Duodenal mucosa (tissue), 2 donors: ENCODE data around the gene COG2.
"Not testable (repeated sequence)": the region's sequence is repeated elsewhere in the genome, so short reads cannot be mapped to it uniquely, and the experiment has no call there.

Experiments used
- H3K27ac ChIP-seq: one replicate; pipeline ENCODE4 v1.7.0; 2013; ENCODE audit warnings: low read depth, low read length
- H3K27me3 ChIP-seq, 2 donors: one replicate each; pipeline ENCODE4 v1.7.0; 2013; ENCODE audit warnings: low read length in 2 of 2, control low read depth in 1 of 2; ENCODE audit not compliant: insufficient read depth in 2 of 2, control insufficient read depth in 1 of 2
- H3K36me3 ChIP-seq, 2 donors: one replicate each; pipeline ENCODE4 v1.7.0; 2013; ENCODE audit warnings: low read length in 2 of 2, control low read depth in 1 of 2; ENCODE audit not compliant: insufficient read depth in 2 of 2, control insufficient read depth in 1 of 2
- H3K4me1 ChIP-seq, 2 donors: one replicate each; pipeline ENCODE4 v1.7.0; 2013; ENCODE audit warnings: low read length in 2 of 2, control low read depth in 1 of 2; ENCODE audit not compliant: insufficient read depth in 2 of 2, control insufficient read depth in 1 of 2
- H3K4me3 ChIP-seq, 2 donors: one replicate each; pipeline ENCODE4 v1.7.0; 2013; ENCODE audit warnings: low read length in 2 of 2, low read depth in 1 of 2
- H3K9ac ChIP-seq, 2 donors: one replicate each; pipeline ENCODE4 v1.7.0; 2013; ENCODE audit warnings: low read length in 2 of 2, low read depth in 1 of 2
- H3K9me3 ChIP-seq, 2 donors: one replicate each; pipeline ENCODE4 v1.7.0; 2013; ENCODE audit warnings: low read length in 2 of 2, control low read depth in 1 of 2; ENCODE audit not compliant: control insufficient read depth in 1 of 2

The COG2 gene

DNA sequence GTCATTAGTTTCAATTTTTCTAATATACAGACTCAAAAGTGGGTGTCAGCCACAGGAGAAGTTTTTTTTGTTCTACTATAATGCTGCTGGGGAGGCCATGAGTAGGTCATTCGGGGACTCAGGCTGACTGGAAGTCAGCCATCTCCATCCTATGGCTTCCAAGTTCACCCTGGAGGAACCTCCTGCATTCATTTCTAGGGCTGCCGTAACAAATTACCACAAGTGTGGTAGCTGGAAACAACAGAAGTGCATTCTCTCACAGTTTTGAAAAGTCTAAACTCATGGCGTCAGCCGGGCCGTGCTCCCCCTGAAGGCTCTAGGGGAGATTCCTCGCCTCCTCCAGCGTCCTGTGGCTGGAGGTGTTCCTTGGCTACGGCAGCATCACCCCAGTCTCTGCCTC, 53.9 kb downstream of the COG2 start:
- H3K4me1 ChIP-seq: no peaks in the 10 kb centered on the region
- H3K36me3 ChIP-seq: peaks cover 16 to 29% of the 10 kb centered on the region in 2 donors
- no peak overlapping the region for H3K27ac ChIP-seq
- H3K4me3 ChIP-seq: no peak overlapping the region
- no peaks in the 10 kb centered on the region for H3K9me3 ChIP-seq
- H3K9ac ChIP-seq: no peak overlapping the region
- H3K27me3 ChIP-seq: no peaks in the 10 kb centered on the region

DNA sequence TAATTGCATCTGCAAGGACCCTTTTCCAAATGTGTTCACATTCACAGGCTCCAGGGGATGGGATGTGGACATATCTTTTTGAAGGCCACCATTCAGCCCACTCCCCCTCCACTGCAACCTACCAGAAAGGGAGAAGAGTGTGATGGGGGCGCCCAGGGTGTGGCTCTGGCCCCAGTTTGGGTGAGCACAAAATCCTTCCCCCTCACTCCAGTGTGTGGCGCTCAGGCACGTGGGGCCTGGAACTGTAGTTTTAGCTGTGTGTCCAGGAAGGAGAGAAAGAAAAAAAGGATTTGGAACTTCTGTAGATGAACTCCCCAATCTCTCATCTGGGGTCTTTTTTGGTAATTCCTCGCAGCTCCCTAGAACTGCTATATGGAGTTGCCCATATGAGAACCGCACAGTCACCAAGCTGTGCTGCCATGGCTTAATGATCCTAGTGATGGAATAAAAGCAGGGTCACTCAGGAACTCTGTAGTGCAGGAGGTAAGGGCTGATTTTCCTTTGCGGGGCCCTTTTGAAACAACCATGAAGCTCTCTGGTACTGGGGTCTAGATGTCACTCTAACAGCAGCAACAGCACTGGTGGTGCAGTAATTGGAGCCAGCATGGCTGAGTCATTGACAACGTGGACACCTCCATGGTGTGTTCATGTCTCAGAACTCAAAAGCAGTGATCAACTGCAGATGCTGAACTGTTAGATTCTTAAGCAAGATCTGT, 54.6 kb downstream of the COG2 start:
- Histone ChIP-seq H3K4me1 (no peaks in the 10 kb centered on the region), H3K9me3 (no peaks in the 10 kb centered on the region), H3K4me3 (no peak overlapping the region), H3K9ac (no peak overlapping the region), H3K36me3 (peaks cover 13 to 23% of the 10 kb centered on the region in 2 donors), H3K27me3 (no peaks in the 10 kb centered on the region), H3K27ac (no peak overlapping the region)

GRCh38 chr1:230698130-230698529, 55.8 kb downstream of the COG2 start:
- no peaks in the 10 kb centered on the region for H3K4me1 ChIP-seq

DNA sequence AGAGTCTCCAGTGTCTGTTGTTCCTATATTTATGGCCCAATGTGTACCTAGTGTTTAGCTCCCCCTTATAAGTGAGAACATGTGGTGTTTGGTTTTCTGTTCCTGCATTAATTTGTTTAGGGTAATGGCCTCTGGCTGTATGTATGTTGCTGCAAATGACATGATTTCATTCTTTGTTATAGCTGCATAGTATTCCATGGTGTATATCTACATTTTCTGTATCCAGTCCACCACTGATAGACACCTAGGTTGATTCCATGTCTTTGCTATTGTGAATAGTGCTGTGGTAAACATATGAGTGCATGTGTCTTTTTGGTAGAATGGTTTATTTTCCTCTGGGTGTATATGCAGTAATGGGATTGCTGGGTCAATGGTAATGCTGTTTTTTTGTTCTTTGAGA, 56.7 kb downstream of the COG2 start:
- H3K4me1 ChIP-seq, H3K36me3 ChIP-seq, H3K9me3 ChIP-seq, H3K27me3 ChIP-seq, H3K9ac ChIP-seq, H3K27ac ChIP-seq, H3K4me3 ChIP-seq: not testable (repeated sequence)

More at GRCh38 chr1:230698130-230698529, 55.8 kb downstream of the COG2 start:
- no peak overlapping the region for H3K4me3 ChIP-seq
- H3K9ac ChIP-seq: no peak overlapping the region
- H3K27me3 ChIP-seq: no peaks in the 10 kb centered on the region
- H3K9me3 ChIP-seq: no peaks in the 10 kb centered on the region
- peaks cover 10 to 11% of the 10 kb centered on the region in 2 donors for H3K36me3 ChIP-seq
- H3K27ac ChIP-seq: no peak overlapping the region

- Histone ChIP-seq H3K27ac (no peak overlapping the region), H3K4me1 (no peaks in the 10 kb centered on the region), H3K9ac (no peak overlapping the region), H3K9me3 (no peaks in the 10 kb centered on the region), H3K4me3 (no peak overlapping the region), H3K36me3 (no peaks in the 10 kb centered on the region), H3K27me3 (no peaks in the 10 kb centered on the region)
Measured at GRCh38 chr1:230699716-230700115, 57.4 kb downstream of the COG2 start.

DNA sequence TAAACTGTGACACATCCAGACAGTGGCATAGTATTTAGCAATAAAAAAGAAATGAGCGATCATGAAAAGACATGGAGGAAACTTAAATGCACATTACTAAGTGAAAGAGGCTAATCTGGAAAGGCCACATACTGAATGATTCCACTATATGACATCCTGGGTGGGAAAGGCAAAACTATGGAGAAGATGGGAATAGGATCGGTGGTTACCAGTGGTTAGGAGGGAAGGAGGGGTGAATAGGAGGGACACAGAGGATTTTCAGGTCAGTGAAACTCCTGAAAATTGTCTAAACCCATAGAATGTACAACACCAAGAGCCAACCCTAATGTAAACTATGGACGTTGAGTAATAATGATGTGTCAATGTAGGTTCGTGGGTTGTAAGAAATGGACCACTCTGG, 57.9 kb downstream of the COG2 start:
- H3K27ac ChIP-seq: no peak overlapping the region
- no peaks in the 10 kb centered on the region for H3K4me1 ChIP-seq
- H3K4me3 ChIP-seq: no peak overlapping the region
- H3K27me3 ChIP-seq: no peaks in the 10 kb centered on the region
- H3K9ac ChIP-seq: no peak overlapping the region
- no peaks in the 10 kb centered on the region for H3K36me3 ChIP-seq
- no peaks in the 10 kb centered on the region for H3K9me3 ChIP-seq

- Histone ChIP-seq H3K4me3 (no peak overlapping the region), H3K4me1 (no peaks in the 10 kb centered on the region), H3K9me3 (no peaks in the 10 kb centered on the region), H3K27me3 (no peaks in the 10 kb centered on the region), H3K36me3 (no peaks in the 10 kb centered on the region), H3K27ac (no peak overlapping the region), H3K9ac (no peak overlapping the region)
Measured at GRCh38 chr1:230701434-230701833, 59.2 kb downstream of the COG2 start.

GRCh38 chr1:230701895-230702768, 59.9 kb downstream of the COG2 start:
- H3K9ac ChIP-seq: no peak overlapping the region
- H3K36me3 ChIP-seq: no peaks in the 10 kb centered on the region

GRCh38 chr1:230702934-230703678, 60.8 kb downstream of the COG2 start:
- no peak overlapping the region for H3K27ac ChIP-seq
- peaks cover 1 to 3% of the 10 kb centered on the region in 2 donors for H3K4me1 ChIP-seq
- H3K9me3 ChIP-seq: no peaks in the 10 kb centered on the region
- no peaks in the 10 kb centered on the region for H3K27me3 ChIP-seq
- no peak overlapping the region for H3K9ac ChIP-seq
- no peaks in the 10 kb centered on the region for H3K36me3 ChIP-seq
- H3K4me3 ChIP-seq: no peak overlapping the region

More at GRCh38 chr1:230701895-230702768, 59.9 kb downstream of the COG2 start:
- Histone ChIP-seq H3K4me1 (no peaks in the 10 kb centered on the region), H3K27me3 (no peaks in the 10 kb centered on the region), H3K9me3 (no peaks in the 10 kb centered on the region), H3K27ac (no peak overlapping the region), H3K4me3 (no peak overlapping the region)
